ENCODE measurements around the gene GUCD1. TPM values are rescaled to one million over a fixed set of nuclear protein-coding genes. Genes with fewer than 3 reads are reported as not detected.
"Not testable (repeated sequence)": the region's sequence is repeated elsewhere in the genome, so short reads cannot be mapped to it uniquely, and the experiment has no call there.

GUCD1 gene
- total RNA-seq (2014; rRNA removed; shearing (Covaris generic)): 71.2 and 104 TPM in 2 replicates

GRCh38 chr22:24554313-24555164, at the start of gene GUCD1:
Gene GUCD1 (minus strand): TSS chr22:24555138. CDS start chr22:24554991, 147 bp downstream.
- DNase-seq (ENCODE audit: low read depth): peak; percentile 40

- DNase-seq (ENCODE audit: low read depth): not testable (repeated sequence)
Measured at GRCh38 chr22:24603770-24604629, 49.1 kb upstream of the GUCD1 start.

GRCh38 chr22:24602847-24603769, 48.2 kb upstream of the GUCD1 start, which contains the start of gene GGT1:
Gene GGT1 (plus strand): TSS chr22:24603193. CDS start chr22:24611082, 7,889 bp downstream.
- not testable (repeated sequence) for DNase-seq (ENCODE audit: low read depth)

- DNase-seq (ENCODE audit: low read depth): not testable (repeated sequence)
Measured at GRCh38 chr22:24602105-24602749, 47.3 kb upstream of the GUCD1 start.

- peak; percentile 62 for DNase-seq (ENCODE audit: low read depth)
Measured at GRCh38 chr22:24601217-24602104, 46.5 kb upstream of the GUCD1 start.

- not testable (repeated sequence) for DNase-seq (ENCODE audit: low read depth)
Measured at GRCh38 chr22:24599958-24600715, 45.2 kb upstream of the GUCD1 start.

- no peak for DNase-seq (ENCODE audit: low read depth)
Measured at GRCh38 chr22:24599514-24599913, 44.6 kb upstream of the GUCD1 start.

GRCh38 chr22:24597076-24597475, 42.1 kb upstream of the GUCD1 start:
- DNase-seq (ENCODE audit: low read depth): not testable (repeated sequence)

GRCh38 chr22:24595863-24596262, 40.9 kb upstream of the GUCD1 start:
- no peak for DNase-seq (ENCODE audit: low read depth)

- no peak for DNase-seq (ENCODE audit: low read depth)
Measured at GRCh38 chr22:24595228-24595627, 40.3 kb upstream of the GUCD1 start.

- DNase-seq (ENCODE audit: low read depth): no peak
Measured at GRCh38 chr22:24594569-24595120, 39.7 kb upstream of the GUCD1 start.

GRCh38 chr22:24593836-24594568, 39.1 kb upstream of the GUCD1 start:
- no peak for DNase-seq (ENCODE audit: low read depth)

GRCh38 chr22:24593559-24593835, 38.6 kb upstream of the GUCD1 start:
- not testable (repeated sequence) for DNase-seq (ENCODE audit: low read depth)

- DNase-seq (ENCODE audit: low read depth): peak; percentile 57
Measured at GRCh38 chr22:24592851-24593558, 38.1 kb upstream of the GUCD1 start, which contains the start of gene LRRC75B. Gene LRRC75B (minus strand): TSS chr22:24593073. CDS start chr22:24593039, 34 bp downstream.

GRCh38 chr22:24592058-24592850, 37.3 kb upstream of the GUCD1 start:
- no peak for DNase-seq (ENCODE audit: low read depth)

GRCh38 chr22:24591286-24591830, 36.4 kb upstream of the GUCD1 start:
- DNase-seq (ENCODE audit: low read depth): no peak

Measured in M059J (cell line).